CD14-positive monocyte (primary cell): Measurements from ENCODE around the gene PFN3. TPM values are rescaled to one million over a fixed set of nuclear protein-coding genes. Genes with fewer than 3 reads are reported as not detected.

Source experiments
- DNase-seq, 3 donors: peaks; one replicate each; pipeline ENCODE4 v3.0.0-alpha.2; 2011 to 2022
- H2AFZ ChIP-seq: 2 replicates; pipeline ENCODE4 v1.6.0; 2012; ENCODE audit warnings: mild to moderate bottlenecking, low read depth, low read length, inconsistent platforms; ENCODE audit not compliant: insufficient read depth, poor library complexity, severe bottlenecking
- H3K27ac ChIP-seq, 2 donors: 1 replicate in 1 of 2; 2 replicates in 1 of 2; pipeline ENCODE4 v1.5.1; 2012 to 2013; ENCODE audit warnings: low read length in 2 of 2, control low read depth in 1 of 2, inconsistent platforms in 1 of 2, low read depth in 1 of 2, mild to moderate bottlenecking in 1 of 2
- H3K27me3 ChIP-seq, 2 donors: one replicate each; pipeline versions ENCODE4 v1.6.0 to v1.6.1; 2011 to 2013; ENCODE audit warnings: low read length in 2 of 2; ENCODE audit not compliant: control insufficient read depth in 2 of 2, insufficient read depth in 2 of 2
- H3K36me3 ChIP-seq, 2 donors: replicated peaks in 1 of 2; 1 replicate in 1 of 2; 2 replicates in 1 of 2; pipeline versions ENCODE4 v1.5.1 to v1.6.1; 2012 to 2013; ENCODE audit warnings: low read length in 2 of 2, control low read depth in 1 of 2, inconsistent platforms in 1 of 2, mild to moderate bottlenecking in 1 of 2; ENCODE audit not compliant: insufficient read depth in 2 of 2, control insufficient read depth in 1 of 2
- H3K4me1 ChIP-seq, 2 donors: 1 replicate in 1 of 2; 2 replicates in 1 of 2; pipeline versions ENCODE4 v1.5.1 to v1.6.1; 2012 to 2013; ENCODE audit warnings: low read length in 2 of 2, control low read depth in 1 of 2, inconsistent platforms in 1 of 2, mild to moderate bottlenecking in 1 of 2, moderate library complexity in 1 of 2; ENCODE audit not compliant: insufficient read depth in 2 of 2, control insufficient read depth in 1 of 2
- H3K4me2 ChIP-seq: replicated peaks from 2 replicates; pipeline ENCODE3; 2012; ENCODE audit warnings: low read length, moderate library complexity, mild to moderate bottlenecking; ENCODE audit not compliant: poor library complexity, severe bottlenecking; ENCODE audit errors: extremely low read depth
- H3K4me3 ChIP-seq, 3 experiments: fragments of 200-600 bp in 1 of 3; sonication (generic) in 1 of 3; replicated peaks in 1 of 3; 1 replicate in 2 of 3; 2 replicates in 1 of 3; pipeline ENCODE4 v1.5.1; 2011 to 2013; ENCODE audit warnings: low read length in 3 of 3, mild to moderate bottlenecking in 3 of 3, control low read depth in 2 of 3, low read depth in 2 of 3, inconsistent platforms in 1 of 3, moderate library complexity in 1 of 3
- H3K79me2 ChIP-seq: 2 replicates; pipeline ENCODE4 v1.6.0; 2012; ENCODE audit warnings: mild to moderate bottlenecking, control low read depth, inconsistent platforms, low read length, moderate library complexity; ENCODE audit not compliant: insufficient read depth
- H3K9ac ChIP-seq: 2 replicates; pipeline ENCODE4 v1.6.0; 2017; ENCODE audit warnings: low read length, mild to moderate bottlenecking; ENCODE audit not compliant: insufficient read depth, poor library complexity, severe bottlenecking
- H3K9me3 ChIP-seq, 2 donors: replicated peaks in 1 of 2; 1 replicate in 1 of 2; 2 replicates in 1 of 2; pipeline versions ENCODE4 v1.5.1 to v1.6.1; 2012 to 2013; ENCODE audit warnings: low read length in 2 of 2, control low read depth in 1 of 2; ENCODE audit not compliant: control insufficient read depth in 1 of 2, insufficient read depth in 1 of 2
- H4K20me1 ChIP-seq: 2 replicates; pipeline ENCODE4 v1.6.0; 2012; ENCODE audit warnings: mild to moderate bottlenecking, low read length, control low read depth, moderate library complexity; ENCODE audit not compliant: insufficient read depth
- H3K27ac Mint-ChIP-seq, 7 donors: one replicate each; pipeline ENCODE4 v1.8.0; 2020; ENCODE audit warnings: mild to moderate bottlenecking in 7 of 7, mixed read lengths in 7 of 7, moderate library complexity in 6 of 7, inconsistent platforms in 2 of 7
- H3K27me3 Mint-ChIP-seq, 3 donors: one replicate each; pipeline ENCODE4 v1.8.0; 2021 to 2022; ENCODE audit warnings: low read depth in 3 of 3, mild to moderate bottlenecking in 3 of 3, mixed read lengths in 3 of 3, moderate library complexity in 3 of 3, inconsistent platforms in 1 of 3
- H3K36me3 Mint-ChIP-seq, 2 donors: one replicate each; pipeline ENCODE4 v1.8.0; 2020; ENCODE audit warnings: mixed read lengths in 2 of 2, inconsistent platforms in 1 of 2, mild to moderate bottlenecking in 1 of 2
- H3K4me1 Mint-ChIP-seq: one replicate; pipeline ENCODE4 v1.8.0; 2020; ENCODE audit warnings: mild to moderate bottlenecking, mixed read lengths
- H3K4me3 Mint-ChIP-seq, 2 donors: one replicate each; pipeline ENCODE4 v1.8.0; 2020; ENCODE audit warnings: mild to moderate bottlenecking in 2 of 2, mixed read lengths in 2 of 2, moderate library complexity in 1 of 2
- H3K9me3 Mint-ChIP-seq, 7 donors: one replicate each; pipeline ENCODE4 v1.8.0; 2020 to 2022; ENCODE audit warnings: mixed read lengths in 7 of 7, mild to moderate bottlenecking in 6 of 7, moderate library complexity in 6 of 7, inconsistent platforms in 2 of 7
- CTCF ChIP-seq: fragments of 200-600 bp; IDR thresholded peaks from one replicate; pipeline ENCODE4 v1.8.0; 2022; ENCODE audit warnings: antibody characterized with exemption, mild to moderate bottlenecking
- WGBS: methylation state at CpG from one replicate; pipeline ENCODE4 v1.1.5; 2013; ENCODE audit warnings: missing lambda C conversion rate; ENCODE audit not compliant: insufficient coverage; 5-methylcytosine and 5-hydroxymethylcytosine counted together
- intact Hi-C, 2 donors: fragments of 100-400 bp; cut with micrococcal nuclease; formaldehyde crosslinking; loops; one replicate each; pipeline versions ENCODE4 v1.15.0 to v1.15.1; 2023
- polyA plus RNA-seq, 3 donors: library from polyadenylated mRNA; depleted of rRNA in 1 of 3; unstranded in 2 of 3; stranded (reverse) in 1 of 3; fragments of 300-500 nt in 2 of 3; fragments of >200 nt in 1 of 3; fragmentation: Illumina TruSeq in 2 of 3; gene quantifications; 1 replicate in 2 of 3; 2 replicates in 1 of 3; pipeline ENCODE4 v1.2.3, GENCODE V29; 2012 to 2021

PFN3 gene
- polyA plus RNA-seq, 3 donors = not detected

- Mint-ChIP-seq H3K36me3 (peaks cover 4% of the 10 kb centered on the region in 2 donors), H3K9me3 (peaks cover 0 to 2% (median 0%) of the 10 kb centered on the region in 7 donors), H3K27ac (peak overlapping the region in 2 of 7 donors; percentile 39 to 86), H3K4me3 (no peak overlapping the region), H3K4me1 (peaks cover 14% of the 10 kb centered on the region), H3K27me3 (peaks cover 11 to 30% (median 18%) of the 10 kb centered on the region in 3 donors)
- Histone ChIP-seq H3K4me1 (peaks cover 3% of the 10 kb centered on the region in 2 donors), H3K9me3 (no peaks in the 10 kb centered on the region), H3K4me3 (no peak overlapping the region), H3K9ac (no peak overlapping the region), H3K27ac (no peak overlapping the region), H3K36me3 (peaks cover 0 to 1% of the 10 kb centered on the region in 2 donors), H3K27me3 (no peaks in the 10 kb centered on the region), H4K20me1 (peaks cover under 1% of the 10 kb centered on the region), H2AFZ (no peak overlapping the region), H3K79me2 (no peaks in the 10 kb centered on the region), H3K4me2 (no peak overlapping the region)
- TF ChIP-seq CTCF = no peak
- peak in 1 of 3 donors; percentile 47 for DNase-seq
- WGBS = 83% methylated on average over 9 of the region's 15 CpGs
- intact Hi-C loops = loop anchor here in 1 of 2 donors (10.0 kb wide), 1 partner anchor 686 kb away; no protein-coding TSS in a partner anchor
Observed at GRCh38 chr5:177378884-177379883, 21.3 kb downstream of the PFN3 start.

- no peak overlapping the region for H2AFZ ChIP-seq
- H3K27me3 Mint-ChIP-seq = peaks cover 9 to 29% (median 14%) of the 10 kb centered on the region in 3 donors
- H3K4me3 ChIP-seq = no peak overlapping the region
- DNase-seq = no peak
- no peak overlapping the region for H3K4me3 Mint-ChIP-seq
- H3K4me1 Mint-ChIP-seq = peaks cover 14% of the 10 kb centered on the region
- H3K9me3 Mint-ChIP-seq = peaks cover 0 to 2% (median 0%) of the 10 kb centered on the region in 7 donors
- H3K9ac ChIP-seq = no peak overlapping the region
- peak overlapping the region in 1 of 7 donors; percentile 45 for H3K27ac Mint-ChIP-seq
- H3K27me3 ChIP-seq = no peaks in the 10 kb centered on the region
- peaks cover 10% of the 10 kb centered on the region for H4K20me1 ChIP-seq
- WGBS = 81% methylated on average over 8 of the region's 8 CpGs
- no peaks in the 10 kb centered on the region for H3K9me3 ChIP-seq
- H3K4me1 ChIP-seq = peaks cover 3% of the 10 kb centered on the region in 2 donors
- intact Hi-C loops = loop anchor here in 1 of 2 donors (10.0 kb wide), 1 partner anchor 687 kb away; no protein-coding TSS in a partner anchor
- H3K36me3 Mint-ChIP-seq = peaks cover 10 to 15% of the 10 kb centered on the region in 2 donors
- no peak overlapping the region for H3K4me2 ChIP-seq
- no peak overlapping the region for H3K27ac ChIP-seq
- H3K36me3 ChIP-seq = peaks cover 9 to 12% of the 10 kb centered on the region in 2 donors
- TF ChIP-seq CTCF = no peak
- no peaks in the 10 kb centered on the region for H3K79me2 ChIP-seq
Observed at GRCh38 chr5:177377851-177378776, 22.3 kb downstream of the PFN3 start.
